HG02981 (cell line): Measurements from ENCODE around the gene NID2.

Experiments used
- ATAC-seq: cut with Tn5 transposase; IDR thresholded peaks from one replicate; pipeline ENCODE4 v1.9.1; 2021; ENCODE audit warnings: mild to moderate bottlenecking, moderate library complexity; ENCODE audit not compliant: unreplicated experiment

The NID2 gene

DNA sequence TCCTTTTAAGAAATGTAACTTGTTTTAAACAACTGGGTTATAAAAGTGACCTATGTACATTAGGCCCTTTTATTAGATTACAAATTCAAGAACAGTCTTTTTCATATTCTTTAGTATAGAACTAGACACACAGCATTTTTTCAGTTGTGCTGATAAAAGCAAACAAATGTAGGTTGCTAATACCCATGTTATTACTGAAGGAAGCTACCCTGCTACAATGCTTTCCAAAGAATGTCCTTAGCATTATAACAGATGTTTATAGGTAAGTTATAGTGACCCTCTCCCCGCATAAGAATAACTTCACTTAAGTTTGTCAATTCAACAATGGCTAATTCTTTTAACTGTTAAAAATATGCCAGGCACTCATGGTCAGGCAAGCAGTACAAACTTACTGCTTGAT is 61.6 kb downstream of the NID2 start:
- ATAC-seq: no peak

DNA sequence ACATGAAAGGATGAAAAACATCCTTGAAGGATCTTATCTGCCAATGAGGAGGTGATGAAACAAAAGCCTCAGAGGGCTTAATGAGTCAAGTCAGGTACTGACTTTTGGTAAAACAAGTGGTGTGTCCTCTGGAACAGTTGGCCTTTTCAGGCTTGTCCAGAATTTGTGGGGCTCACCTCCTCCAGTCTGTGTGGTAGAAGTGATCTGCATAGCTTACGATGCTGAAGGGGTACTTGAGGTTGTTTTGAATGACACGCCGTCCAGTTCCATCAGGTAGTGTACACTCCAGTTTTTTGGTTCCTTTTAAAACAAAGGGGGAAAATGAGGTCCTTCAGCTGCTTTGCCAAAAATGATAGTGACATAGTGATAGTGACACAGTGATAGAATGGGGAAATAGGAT is 62.5 kb downstream of the NID2 start:
- no peak for ATAC-seq

DNA sequence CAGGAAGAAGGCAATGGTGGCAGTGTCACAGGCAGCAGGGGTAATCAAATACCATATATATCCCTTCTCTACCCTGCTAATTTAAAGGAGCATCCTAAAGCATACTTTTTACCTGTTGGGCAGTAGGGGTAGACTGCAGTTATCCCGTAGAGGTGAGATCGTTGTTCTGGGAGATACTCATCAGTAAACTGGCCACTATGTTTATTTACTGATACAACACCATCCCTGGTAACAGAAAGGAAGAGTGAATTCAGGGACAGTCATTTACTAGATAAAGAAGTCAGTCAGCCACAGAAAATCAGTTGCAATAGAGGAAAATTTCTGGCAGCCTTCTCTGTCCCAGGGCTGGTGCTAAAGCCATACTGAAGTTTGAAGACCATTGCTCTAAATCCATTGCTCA is 63.2 kb downstream of the NID2 start:
- no peak for ATAC-seq

DNA sequence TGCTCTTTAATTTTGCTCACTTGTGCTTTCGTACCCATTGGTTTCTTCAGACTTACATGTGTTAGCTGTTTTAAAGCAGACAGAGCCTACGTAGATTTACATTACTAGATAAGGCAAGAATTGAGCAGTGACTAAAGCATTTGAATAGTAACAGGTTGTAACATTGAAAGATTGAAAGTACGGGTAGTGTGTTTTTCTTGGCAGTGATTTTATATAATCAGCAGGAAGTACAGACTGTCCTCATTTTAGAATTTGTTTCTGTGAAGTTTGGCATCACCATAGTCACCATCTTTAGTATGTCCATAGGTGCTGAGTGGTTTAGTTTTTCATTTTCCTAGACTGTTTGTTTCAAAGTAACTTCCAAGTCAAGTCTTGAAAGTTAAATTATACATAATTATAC is 65.5 kb downstream of the NID2 start:
- ATAC-seq: no peak

DNA sequence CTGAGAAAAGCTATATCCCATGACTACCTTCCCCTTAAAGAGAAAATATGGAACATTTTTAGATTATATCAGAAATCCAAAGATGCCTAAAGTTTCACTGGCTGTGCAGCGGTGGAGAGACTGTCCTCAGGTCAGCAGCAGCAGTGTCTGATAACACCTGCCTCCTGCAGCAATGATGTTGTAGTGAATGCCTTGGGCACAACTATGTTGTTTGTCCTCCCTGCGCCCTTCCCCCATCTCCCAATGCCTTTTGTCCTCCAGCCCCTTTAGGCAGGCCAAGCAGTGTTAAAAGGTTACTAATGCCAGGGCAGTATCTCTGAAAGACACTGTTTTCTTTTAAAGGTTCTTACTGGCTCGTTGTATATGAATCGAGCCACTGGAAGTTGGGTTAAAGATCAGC is 66.3 kb downstream of the NID2 start:
- no peak for ATAC-seq

DNA sequence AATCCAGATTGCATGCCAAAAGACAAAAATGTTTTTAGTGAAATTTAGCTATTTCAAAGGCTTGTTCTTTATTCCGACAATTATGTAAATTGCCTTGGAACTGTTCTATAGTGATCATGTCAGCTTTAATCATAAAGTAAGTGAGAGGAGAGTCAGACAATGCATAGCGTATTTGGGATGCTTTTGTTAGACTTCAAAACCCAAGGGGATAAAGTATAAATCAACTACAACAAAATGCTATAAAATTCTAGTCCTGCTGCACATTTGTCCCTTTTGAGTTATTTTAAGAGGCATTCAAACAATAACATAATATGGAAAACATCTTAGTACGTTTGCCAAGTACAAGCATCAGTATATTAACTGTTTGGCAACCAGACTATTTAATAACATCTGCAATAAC is 68.2 kb downstream of the NID2 start:
- ATAC-seq: no peak

DNA sequence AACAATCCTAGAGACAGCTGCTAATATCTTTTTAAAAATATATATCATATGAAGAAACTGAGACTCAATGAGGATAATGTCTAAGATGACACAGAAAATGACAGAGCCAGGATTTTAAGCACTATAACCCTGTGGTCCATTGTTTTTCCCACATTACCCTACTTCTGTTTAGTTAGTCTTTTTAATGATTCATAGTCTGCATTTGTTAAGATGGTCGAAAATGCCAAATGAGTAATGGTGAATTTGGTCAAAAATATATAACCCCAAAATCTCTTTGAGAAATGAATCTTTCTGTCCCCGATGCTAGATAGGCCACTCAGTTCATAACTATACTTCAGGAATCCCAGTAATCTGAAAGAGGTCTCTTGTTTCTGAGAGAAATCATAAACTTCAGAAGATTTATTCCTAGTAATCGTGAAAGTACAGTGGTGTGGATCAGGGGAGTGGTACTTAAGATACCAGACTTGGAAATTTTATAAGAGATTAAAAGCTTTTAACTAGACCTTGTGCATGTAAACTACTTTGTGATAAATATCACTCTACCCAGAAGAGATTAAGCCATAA is 68.8 kb downstream of the NID2 start:
- no peak for ATAC-seq

DNA sequence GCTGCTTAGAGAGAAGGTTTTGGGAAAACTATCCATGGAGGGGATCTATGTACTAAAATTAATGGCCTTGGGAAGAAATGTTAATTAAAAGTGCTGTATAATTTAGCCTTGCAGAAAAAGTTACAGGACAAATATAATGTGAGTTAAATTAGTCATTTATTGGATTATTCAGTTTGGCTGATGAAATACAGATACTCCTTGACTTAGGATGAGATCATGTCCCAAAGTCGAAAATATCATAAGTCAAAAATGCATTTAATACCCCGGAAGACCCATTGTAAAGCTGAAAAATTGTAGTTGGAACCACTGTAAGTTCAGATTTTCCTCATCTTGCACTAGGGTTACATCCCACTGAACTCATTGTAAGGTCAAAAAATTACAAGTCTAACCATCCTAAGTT is 69.8 kb downstream of the NID2 start:
- no peak for ATAC-seq

DNA sequence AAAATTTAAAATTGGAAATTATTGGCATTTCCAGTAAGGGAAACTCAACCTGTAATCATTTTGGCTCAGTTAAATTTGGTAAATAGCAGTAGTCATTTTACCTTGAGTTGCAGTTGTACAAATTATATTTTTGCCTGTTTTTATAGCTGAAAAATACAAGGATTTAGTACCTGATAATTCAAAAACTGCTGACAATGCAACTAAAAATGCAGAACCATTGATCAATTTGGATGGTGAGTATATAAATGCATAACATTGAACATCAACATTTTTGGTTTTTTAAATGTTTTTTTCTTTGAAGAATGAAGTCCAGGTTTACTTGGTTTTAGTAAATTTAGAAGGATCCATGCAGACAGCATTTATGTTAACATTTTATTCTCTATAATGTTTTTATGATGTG is 70.5 kb downstream of the NID2 start:
- no peak for ATAC-seq

DNA sequence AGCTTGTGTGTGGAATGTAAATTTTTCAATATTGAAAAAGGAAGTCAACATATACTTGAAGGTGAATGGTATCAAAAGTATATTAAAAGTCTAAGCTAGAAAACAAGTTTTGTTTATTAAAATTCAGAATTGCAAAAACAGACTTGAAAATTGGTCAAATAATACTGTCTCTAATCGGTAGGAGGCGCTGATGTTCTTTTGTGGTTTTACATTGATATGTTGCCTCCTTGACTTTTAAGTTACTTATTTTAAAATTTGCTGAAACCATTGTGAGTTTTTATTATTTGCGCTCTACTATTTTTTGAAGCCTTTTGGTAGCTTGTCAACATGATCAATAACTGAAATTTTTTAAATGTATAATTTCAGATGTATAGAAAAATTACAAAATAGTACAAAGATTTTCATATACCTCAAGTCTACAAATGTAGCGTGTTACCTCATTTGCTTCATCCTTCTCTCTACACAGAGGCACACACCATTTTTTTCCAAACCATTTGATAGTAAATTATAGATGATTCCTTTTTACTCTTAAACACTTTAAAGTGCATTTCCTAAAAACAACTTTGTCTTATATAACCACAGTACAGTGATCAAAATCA is 72.6 kb downstream of the NID2 start:
- ATAC-seq: no peak

DNA sequence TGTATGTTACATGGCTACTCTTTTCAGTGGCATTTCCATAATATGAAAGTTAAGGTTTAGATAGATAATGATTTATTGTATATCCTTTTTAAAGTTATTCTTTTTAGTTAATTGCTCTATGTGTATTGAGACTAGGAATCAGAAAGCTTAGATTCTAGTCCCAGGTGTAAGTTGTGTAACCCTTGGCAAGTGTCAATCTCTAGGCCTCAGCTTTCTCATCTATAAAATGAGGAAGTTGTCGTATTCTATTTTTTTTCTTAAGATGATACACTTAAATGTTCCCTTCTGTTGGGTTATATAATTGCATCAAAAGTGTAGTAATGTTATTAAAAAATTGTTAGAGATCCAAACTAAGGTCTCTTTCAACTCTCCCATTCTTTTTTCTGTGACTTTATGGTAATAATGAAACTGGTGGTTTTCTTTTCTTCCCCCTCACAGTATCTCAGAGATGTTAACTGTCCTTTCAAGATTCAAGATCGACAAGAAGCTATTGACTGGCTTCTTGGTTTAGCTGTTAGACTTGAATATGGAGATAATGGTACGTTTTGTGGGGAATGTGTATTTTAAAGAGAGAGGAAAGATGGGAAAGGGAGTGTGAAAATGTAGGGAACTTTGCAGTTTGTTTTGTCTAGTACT is 75.5 kb downstream of the NID2 start:
- ATAC-seq: no peak

DNA sequence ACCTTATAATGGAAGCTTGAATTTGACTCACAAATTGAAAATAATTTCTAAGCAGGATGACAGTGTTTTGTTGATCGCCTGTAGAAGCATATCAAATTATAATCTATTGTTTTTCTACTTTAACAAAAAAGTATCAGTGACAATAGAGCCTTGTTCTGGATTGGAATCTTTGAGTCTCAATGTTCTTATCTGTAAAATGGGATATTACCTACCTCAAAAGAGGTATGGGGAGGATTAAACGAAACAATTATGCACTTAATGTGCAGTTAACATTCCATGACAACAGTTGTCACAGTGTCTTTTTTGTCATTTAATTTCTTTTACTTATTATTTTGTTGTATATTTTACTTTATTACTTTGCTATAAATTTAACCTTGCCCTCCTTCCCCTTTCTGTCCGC is 78.4 kb downstream of the NID2 start:
- no peak for ATAC-seq

DNA sequence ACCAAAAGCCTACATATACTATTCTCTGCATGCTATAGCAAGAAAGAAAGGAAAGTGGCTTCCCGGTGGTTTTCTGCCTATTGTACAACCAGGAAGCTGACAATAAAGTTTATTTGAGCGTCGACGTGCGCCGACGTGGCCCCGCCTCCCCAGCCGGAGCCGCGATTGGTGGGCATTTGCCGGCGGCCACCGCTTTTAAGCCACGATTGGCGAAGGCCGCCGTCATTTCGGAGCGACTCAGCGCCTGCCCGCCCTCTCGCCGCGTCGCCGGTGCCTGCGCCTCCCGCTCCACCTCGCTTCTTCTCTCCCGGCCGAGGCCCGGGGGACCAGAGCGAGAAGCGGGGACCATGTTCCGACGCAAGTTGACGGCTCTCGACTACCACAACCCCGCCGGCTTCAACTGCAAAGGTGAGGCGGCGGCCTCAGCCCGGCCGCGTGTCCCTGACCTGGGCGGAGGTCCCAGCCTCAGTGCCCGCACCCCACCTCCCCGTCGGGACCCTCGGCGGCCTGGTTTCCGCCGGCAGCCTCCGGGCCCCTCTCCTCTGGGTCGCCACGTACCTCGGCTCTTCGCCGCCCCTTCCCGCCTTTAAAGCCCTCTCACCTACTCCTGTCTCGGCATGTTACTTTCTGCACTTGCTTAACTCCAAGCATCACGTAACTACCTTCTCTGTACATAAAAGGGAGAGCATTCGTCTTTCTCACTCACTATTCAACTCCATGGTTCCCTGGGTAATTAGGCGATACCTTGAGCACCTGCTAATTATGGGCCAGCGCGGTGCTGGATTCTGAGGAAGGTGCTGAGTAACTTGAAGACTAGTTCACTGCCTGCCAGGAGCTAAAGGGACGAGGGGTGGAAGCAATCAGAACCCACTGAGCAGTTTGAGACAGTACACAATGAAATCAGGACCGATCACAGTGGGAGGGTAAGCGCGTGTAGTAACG is 79.3 kb downstream of the NID2 start, which contains the start of gene RTRAF:
TSS of gene RTRAF (plus strand) at position 254 of the 942 bp plus-strand sequence. CDS start at position 348, 94 bp downstream.
- ATAC-seq: peak; percentile 94

DNA sequence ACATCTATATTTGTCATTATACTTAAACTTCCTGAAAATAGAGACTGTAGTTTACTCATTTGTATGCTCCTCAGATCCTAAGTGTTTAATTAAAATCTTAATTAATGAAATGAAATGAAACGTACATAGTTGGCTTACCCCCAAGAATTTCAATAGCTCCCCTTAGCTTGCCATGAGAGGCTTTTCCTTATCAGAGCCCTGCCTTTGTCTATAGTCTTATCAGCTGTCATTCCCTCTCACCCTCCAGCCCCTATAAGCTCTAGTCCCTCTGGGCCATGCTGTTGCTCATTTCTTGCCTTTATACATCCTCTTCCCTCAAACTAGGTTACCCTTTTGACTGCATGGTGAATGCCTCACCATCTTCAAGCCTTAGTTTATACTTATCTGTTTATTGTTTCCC is 80.6 kb downstream of the NID2 start:
- ATAC-seq: no peak

DNA sequence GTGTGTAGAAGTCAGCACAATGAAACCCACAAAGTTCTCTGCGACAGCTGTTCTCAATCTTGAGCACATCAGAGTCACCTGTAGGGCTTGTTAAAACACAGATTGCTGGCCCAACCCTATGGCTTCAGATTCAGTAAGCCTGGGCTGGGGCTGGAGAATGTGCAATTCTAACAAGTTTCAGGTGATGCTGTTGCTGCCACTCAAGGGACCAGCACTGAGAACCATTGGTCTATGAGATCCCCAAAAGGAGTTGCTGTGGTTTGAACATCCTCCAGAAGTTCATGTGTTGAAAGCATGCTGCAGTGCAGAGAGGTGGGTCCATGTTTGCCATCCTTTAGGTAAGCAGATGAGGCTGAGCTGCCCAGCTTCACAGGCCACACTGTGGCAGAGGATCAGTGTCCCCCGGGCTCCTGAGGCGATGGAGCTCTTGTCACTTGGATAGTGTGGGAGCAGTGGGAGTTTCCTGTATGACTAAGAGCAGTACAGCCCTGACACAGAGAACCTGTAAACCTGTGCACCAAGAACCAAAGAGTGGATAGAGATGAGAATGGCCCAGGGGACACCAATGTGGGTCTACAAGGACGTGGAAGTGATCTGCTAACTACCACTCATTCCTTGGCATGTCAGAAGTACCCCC is 87.5 kb downstream of the NID2 start:
- peak; percentile 58 for ATAC-seq

DNA sequence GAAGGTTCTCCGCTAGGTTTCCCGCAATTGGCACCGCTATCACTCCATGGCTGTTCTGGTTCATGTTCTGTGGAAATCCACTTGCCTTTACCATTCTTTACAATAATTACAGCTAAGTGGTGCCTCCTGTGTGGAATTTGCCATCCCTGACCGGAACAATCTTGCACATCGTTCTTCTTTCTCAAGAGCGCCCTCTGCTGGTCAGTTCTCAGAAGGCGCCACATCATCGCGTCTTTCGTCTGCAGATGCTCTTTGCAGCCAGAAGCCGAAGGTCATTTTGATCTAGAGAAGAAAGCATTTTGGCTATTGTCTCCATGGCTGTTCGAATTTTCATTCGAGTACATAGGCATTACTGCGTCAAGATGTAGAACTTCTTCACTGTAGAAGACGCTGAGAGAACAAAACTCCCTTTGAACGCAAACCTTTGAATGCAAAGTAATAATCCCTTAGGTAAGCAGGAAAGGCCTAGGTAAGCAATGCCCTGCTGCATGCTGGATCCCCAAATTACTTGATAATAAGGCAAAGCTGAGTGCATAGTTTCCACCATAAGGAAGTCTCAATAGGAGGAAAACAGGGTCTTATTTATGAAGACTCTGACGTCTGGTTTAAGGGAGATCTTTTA is 89.7 kb downstream of the NID2 start:
- ATAC-seq: peak; percentile 52

DNA sequence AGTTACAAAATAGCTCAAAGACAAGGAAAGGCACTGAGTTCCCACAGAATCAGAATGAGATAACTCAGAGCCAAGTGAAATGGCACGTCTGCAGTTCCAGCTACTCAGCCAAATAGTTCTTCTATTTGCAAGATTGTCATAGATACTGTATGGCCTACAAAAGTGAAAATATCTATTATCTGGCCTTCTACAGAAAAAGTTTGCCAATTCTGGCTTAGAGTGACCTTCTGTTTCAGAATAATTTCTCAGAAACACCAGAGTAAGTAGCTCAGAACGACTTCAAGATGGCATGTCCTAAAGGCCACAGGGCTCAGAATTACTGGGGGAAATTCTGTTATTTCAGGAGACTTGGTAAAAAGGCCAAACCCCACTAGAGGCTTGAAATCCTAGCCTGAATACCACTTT is 90.2 kb downstream of the NID2 start:
- no peak for ATAC-seq

DNA sequence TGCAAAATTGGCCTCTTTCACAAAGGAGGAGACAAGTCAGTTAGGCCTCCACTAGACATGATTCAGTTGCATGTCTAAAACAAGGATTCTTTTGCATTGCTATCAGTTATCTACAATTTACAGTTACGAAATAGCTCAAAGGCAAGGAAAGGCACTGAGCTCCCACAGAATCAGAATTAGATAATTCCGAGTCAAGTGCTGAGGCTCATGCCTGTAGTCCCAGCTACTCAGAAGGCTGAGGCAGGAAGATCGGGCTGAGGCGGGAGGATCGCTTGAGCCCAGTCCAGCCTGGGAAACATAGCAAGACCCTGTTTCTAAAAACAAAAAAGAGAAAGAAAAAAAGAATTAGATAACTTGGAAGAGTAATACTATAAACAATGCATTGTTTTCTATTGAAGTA is 91.8 kb downstream of the NID2 start:
- ATAC-seq: no peak

DNA sequence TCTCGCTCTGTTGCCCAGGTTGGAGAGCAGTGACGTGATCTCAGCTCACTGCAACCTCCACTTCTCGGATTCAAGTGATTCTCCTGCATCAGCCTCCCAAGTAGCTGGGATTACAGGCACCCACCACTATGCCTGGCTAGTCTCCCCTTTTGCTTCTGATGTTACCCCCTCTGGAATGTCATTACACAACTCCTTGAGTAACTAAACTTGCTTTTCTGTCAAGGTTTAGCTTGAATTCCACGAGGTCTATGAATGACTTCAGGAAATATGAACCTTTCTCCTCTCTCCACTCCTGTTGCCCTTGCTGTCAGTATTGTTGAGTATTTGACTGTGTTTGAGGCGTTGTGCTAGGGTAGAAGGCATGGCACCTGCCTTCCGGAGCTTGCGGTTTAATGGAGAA is 96.3 kb downstream of the NID2 start:
- ATAC-seq: no peak

DNA sequence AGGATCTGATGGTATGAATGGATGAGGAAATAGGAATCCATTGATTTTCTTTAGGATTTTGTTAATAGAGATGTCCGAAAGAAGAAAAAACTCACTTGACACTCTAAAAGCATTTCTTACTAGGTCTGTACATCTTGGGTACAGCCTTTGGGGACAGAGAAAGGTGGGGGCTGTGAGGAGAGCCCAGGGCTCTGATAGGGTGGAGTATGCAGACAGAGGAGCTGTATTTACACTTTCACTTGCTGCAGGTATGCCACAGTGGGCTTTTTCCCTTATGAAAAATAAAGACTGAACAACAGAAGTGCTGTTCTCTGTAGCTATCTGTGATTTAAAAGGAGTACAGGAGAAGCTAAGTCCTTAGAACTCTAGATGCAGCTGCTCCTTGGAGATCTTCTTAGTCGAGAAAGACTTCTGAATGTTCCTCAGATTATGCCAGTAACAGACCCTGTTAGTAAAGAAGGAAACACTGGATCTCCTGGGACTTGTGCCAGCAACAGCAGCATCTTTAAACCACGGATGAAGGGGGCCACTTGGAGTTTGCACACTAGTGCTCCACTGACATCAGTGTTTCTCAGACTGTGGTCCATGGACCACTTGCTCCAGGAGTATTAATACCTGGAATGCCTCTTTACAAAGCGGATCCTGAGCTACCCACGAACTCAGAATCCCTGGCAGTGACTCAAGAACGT is 98.9 kb downstream of the NID2 start:
- no peak for ATAC-seq
